Hepatocyte (in vitro differentiated cells): Measurements from ENCODE around the gene CSKMT.

Source experiments
- EZH2 ChIP-seq: fragments of 200-600 bp; sonication (generic); IDR thresholded peaks from 2 replicates; pipeline ENCODE4 v1.6.1; 2016; ENCODE audit warnings: antibody characterized with exemption, mild to moderate bottlenecking, borderline replicate concordance
- EZH2phosphoT487 ChIP-seq: fragments of 200-600 bp; sonication (generic); IDR thresholded peaks from one replicate; pipeline ENCODE4 v1.6.1; 2018; ENCODE audit warnings: antibody characterized with exemption, mild to moderate bottlenecking, low read depth, moderate library complexity; ENCODE audit not compliant: unreplicated experiment, severe bottlenecking
- TF ChIP-seq, protein P1 (sequence below): fragments of 200-600 bp; sonication (generic); IDR thresholded peaks from 2 replicates; pipeline ENCODE4 v1.5.1; 2016; ENCODE audit warnings: antibody characterized with exemption, mild to moderate bottlenecking; ENCODE audit not compliant: poor library complexity

DNA sequence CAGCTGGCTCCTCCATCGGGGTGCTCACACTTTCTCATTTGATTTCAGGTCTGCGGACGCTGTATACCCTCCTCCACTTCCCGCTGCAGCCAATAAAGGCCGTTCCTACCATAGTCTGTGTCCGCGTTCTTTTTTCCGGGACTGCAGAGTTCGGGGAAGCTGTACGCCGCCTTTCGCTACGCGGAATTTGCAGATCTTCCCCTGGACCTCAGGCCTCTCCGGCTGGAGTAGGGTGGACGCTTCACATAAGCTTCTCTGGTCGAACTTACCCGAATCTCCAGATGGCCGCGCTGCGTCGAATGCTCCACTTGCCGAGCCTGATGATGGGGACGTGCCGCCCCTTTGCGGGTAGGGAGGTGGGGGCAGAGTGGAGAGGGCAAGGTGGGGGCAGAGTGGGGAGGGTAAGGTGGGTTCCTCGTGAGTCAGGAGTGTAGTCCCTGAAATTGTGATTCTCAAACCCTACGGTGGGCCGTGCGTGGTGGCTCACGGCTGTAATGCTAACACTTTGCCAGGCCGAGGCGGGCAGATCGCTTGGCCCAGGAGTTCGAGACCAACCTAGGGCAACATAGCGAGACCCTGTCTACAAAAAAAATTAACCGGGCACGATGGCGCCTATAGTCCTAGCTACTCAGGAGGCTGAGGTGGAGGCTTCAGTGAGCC is 617 bp downstream of the CSKMT start:
- TF ChIP-seq, protein P1, sequence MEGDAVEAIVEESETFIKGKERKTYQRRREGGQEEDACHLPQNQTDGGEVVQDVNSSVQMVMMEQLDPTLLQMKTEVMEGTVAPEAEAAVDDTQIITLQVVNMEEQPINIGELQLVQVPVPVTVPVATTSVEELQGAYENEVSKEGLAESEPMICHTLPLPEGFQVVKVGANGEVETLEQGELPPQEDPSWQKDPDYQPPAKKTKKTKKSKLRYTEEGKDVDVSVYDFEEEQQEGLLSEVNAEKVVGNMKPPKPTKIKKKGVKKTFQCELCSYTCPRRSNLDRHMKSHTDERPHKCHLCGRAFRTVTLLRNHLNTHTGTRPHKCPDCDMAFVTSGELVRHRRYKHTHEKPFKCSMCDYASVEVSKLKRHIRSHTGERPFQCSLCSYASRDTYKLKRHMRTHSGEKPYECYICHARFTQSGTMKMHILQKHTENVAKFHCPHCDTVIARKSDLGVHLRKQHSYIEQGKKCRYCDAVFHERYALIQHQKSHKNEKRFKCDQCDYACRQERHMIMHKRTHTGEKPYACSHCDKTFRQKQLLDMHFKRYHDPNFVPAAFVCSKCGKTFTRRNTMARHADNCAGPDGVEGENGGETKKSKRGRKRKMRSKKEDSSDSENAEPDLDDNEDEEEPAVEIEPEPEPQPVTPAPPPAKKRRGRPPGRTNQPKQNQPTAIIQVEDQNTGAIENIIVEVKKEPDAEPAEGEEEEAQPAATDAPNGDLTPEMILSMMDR = no peak
- TF ChIP-seq EZH2 (no peak), EZH2phosphoT487 (no peak)
